Measurements from ENCODE around the gene ABCF3.

The ABCF3 gene

DNA sequence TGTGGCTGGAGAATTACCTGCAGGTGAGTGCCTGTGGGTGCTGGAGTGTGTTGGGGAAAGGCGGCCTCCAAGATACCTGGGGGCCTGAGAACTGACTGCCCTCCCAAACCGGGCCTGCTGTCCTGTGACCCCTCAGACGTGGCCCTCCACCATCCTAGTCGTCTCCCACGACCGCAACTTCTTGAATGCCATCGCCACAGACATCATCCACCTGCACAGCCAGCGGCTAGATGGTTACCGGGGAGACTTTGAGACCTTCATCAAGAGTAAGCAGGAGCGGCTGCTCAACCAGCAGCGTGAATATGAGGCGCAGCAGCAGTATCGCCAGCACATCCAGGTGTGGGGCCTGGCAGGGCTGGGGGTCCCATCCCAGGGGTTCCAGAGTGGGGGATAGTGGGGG is 3.4 kb downstream of the ABCF3 start:
- peak; percentile 17 for DNase-seq

- peak; percentile 17 for DNase-seq
Observed at GRCh38 chr3:184192889-184193288, 6.9 kb downstream of the ABCF3 start.

DNA sequence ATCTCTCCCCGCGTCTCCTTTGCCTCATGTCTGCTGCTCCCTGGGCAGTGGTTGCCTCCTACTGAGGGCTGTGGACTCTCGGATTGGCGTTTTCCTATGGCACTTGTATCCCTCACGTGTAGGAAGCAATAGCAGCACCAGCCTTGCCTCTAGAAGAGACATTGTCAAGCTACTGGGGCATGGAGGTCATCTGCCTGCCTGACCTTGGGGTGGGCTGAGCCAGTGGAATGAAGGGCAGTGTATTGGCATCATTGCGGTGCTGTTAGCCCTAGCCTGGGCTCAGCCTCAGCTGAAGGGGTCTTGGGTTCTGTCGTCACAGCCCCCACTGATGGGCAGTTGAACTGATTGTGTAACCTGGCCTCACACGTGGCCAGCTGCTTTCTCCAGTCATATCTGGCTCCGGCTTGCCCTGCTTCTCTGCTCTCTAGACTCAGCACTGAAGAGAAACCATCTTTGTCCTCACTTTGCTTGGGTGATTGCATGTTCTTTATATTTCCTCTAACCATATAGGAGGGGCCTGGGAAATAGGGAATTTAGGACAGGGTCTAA is 8.1 kb downstream of the ABCF3 start:
- DNase-seq: no peak

DNA sequence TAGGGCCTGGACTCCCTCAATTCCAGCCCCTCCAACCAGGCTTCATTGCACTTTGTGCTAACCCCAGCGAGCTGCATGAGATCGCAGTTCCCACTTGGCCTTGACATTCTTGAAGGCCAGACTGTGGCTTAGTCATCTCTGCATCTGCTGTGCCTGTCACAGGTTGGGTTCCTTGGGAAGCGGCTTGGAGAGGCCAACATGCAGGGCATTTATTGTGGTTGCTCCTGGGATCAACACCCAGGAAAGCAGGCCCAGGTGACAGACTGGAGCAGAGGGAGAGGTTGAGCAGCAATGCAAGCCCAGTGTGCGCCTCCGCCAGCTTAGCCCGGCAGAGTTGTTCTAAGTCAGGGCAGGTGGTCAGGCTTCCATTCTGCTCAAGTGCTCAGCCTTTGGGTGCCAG is 10.5 kb downstream of the ABCF3 start:
- no peak for DNase-seq

- DNase-seq: no peak
Observed at GRCh38 chr3:184198509-184198908, 12.5 kb downstream of the ABCF3 start.

- DNase-seq: no peak
Observed at GRCh38 chr3:184200825-184201224, 14.8 kb downstream of the ABCF3 start.

- no peak for DNase-seq
Observed at GRCh38 chr3:184203526-184203925, 17.5 kb downstream of the ABCF3 start.

DNA sequence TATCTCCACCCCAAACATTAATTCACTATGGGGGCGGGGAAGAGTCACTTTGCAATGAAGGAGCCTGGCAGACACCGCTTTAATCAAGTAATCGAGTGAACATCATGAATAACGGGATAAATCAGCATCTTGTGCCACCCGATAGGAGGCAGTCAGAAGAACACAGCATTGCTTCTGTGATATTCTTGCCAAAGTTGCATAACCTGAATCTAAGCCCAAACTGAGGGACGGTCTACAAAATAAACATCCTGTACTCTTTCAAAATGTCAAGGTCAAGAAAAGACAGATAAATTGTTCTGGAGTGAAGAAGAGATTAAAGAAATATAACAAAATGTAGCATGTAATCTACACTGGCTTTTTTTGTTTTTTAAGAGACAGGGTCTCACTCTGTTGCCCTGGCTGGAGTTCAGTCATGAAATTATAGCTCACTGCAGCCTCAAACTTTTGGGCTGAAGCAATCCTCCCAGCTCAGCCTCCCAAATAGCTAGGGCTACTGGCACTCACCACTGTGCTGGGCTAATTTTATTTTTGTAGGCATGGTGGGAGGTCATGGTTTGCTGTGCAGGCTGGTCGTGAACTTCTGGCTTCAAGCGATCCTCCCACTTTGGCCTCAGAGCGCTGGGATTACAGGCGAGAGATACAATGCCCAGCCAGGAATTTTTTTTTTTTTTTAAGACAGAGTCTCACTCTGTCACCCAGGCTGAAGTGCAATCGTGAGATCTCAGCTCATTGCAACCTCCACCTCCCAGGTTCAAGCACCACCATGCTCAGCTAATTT is 23.3 kb downstream of the ABCF3 start:
- DNase-seq: no peak

- no peak for DNase-seq
Observed at GRCh38 chr3:184211297-184211696, 25.3 kb downstream of the ABCF3 start.

GRCh38 chr3:184211718-184212117 is 25.7 kb downstream of the ABCF3 start:
- no peak for DNase-seq

- no peak for DNase-seq
Observed at GRCh38 chr3:184218814-184219213, 32.8 kb downstream of the ABCF3 start.

DNA sequence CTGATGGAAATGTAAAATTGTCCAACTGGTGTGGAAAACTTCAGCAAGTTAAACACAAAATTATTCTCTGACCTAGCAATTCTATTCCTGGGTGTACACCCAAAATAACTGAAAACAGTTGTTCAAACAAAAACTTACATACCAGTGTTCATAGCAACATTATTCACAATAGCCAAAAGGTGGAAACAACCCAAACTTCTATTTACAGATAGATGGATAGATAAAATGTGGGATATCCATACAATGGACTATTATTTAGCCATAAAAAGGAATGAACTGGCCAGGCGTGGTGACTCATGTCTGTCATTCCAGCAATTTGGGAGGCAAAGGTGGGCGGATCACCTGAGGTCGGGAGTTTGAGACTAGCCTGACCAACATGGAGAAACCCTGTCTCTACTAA is 36.5 kb downstream of the ABCF3 start:
- DNase-seq: no peak

GRCh38 chr3:184223946-184224345 is 37.9 kb downstream of the ABCF3 start:
- DNase-seq: no peak

- DNase-seq: peak; percentile 92
Observed at GRCh38 chr3:184227481-184227935, 41.5 kb downstream of the ABCF3 start.

DNA sequence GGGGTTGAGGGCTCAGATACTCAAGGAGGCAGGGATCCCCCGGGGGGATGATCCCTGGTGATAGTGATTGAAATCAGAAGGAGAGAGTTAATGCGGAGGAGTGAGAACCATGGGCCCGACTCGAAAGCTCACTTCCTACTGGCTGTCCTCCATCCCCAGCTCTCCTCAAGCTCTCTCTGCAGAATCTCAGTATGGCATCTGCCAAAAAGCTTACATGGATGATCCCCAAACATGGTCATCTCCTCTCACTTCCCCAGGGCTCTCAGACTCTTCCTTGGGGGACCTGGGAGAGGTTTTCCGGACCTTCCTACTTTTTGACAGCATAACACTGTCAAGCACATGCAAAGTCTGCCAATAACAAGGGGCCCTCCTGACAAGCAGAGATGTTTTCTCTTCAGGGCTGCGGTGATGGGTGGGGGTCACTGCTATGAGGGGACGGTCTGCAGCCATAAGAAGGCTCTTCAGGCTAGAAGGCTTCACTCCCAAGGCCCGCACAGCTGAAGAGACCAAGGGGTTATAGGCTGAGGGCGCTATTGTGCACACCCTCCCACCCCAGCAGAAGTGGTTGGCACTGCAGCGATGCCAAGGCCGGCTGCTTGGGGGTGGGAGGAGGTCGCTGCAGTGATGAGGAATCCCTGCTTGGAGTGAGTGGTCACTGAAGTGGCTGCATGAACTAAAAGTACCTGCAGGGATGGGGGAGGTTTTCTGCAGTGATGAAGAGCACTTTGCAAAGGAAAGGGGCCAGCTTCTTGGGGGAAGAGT is 42.6 kb downstream of the ABCF3 start:
- peak; percentile 77 for DNase-seq

GRCh38 chr3:184229394-184230080 is 43.5 kb downstream of the ABCF3 start, which contains the start of gene VWA5B2:
Gene VWA5B2 (plus strand): TSS chr3:184229585. CDS start chr3:184230529, 944 bp downstream.
- peak; percentile 100 for DNase-seq

GRCh38 chr3:184230081-184230602 is 44.1 kb downstream of the ABCF3 start:
- DNase-seq: peak; percentile 80

- peak; percentile 46 for DNase-seq
Observed at GRCh38 chr3:184230603-184231528, 44.9 kb downstream of the ABCF3 start.

- peak; percentile 42 for DNase-seq
Observed at GRCh38 chr3:184231671-184232070, 45.7 kb downstream of the ABCF3 start.

GRCh38 chr3:184233127-184233843 is 47.3 kb downstream of the ABCF3 start:
- peak; percentile 23 for DNase-seq

- peak; percentile 96 for DNase-seq
Observed at GRCh38 chr3:184234224-184234623, 48.2 kb downstream of the ABCF3 start.

Measured in 8988T (cell line).